Peyer's patch (tissue), 4 donors: ENCODE data around the gene METRNL.

Source experiments
- CTCF ChIP-seq, 6 experiments: fragments of 450-650 bp in 4 of 6; fragments of 200-600 bp in 2 of 6; sonication (generic) in 1 of 6; IDR thresholded peaks; one replicate each; pipeline ENCODE4 v1.5.1; 2017 to 2019; ENCODE audit warnings: antibody characterized with exemption in 6 of 6, mild to moderate bottlenecking in 3 of 6, moderate library complexity in 1 of 6
- POLR2A ChIP-seq, 2 donors: fragments of 450-650 bp; IDR thresholded peaks; one replicate each; pipeline ENCODE4 v1.5.1; 2017; ENCODE audit warnings: antibody characterized with exemption in 2 of 2, mild to moderate bottlenecking in 2 of 2, moderate library complexity in 2 of 2

GRCh38 chr17:83116783-83117555 lies 37.6 kb downstream of the METRNL start:
- no peak for TF ChIP-seq POLR2A (IDR thresholded peaks at IDR 0.05)
- no peak for TF ChIP-seq CTCF (IDR thresholded peaks at IDR 0.05)
